Neural cell (in vitro differentiated cells): ENCODE measurements around the gene MDFIC2. TPM values are rescaled to one million over a fixed set of nuclear protein-coding genes. Genes with fewer than 3 reads are reported as not detected.

Experiments
- H2AFZ ChIP-seq: fragments of 200-600, 300-800 bp; sonication (generic), shearing (Covaris generic); 2 replicates; pipeline ENCODE4 v1.6.0; 2014; ENCODE audit warnings: low read depth, mild to moderate bottlenecking, antibody characterized with exemption, low read length, moderate library complexity
- H3F3A ChIP-seq: fragments of 200-600 bp; shearing (Covaris generic); 2 replicates; pipeline ENCODE4 v1.6.1; 2016; ENCODE audit warnings: mild to moderate bottlenecking, moderate library complexity, mixed read lengths, antibody characterized with exemption, low read length; ENCODE audit not compliant: insufficient read depth, poor library complexity, severe bottlenecking
- H3K27ac ChIP-seq: fragments of 200-600, 300-800 bp; sonication (generic), shearing (Covaris generic); 2 replicates; pipeline ENCODE4 v1.5.1; 2014; ENCODE audit warnings: mild to moderate bottlenecking, low read length, moderate library complexity
- H3K27me3 ChIP-seq: fragments of 300-800, 200-600 bp; sonication (generic), shearing (Covaris generic); 2 replicates; pipeline ENCODE4 v1.6.0; 2014; ENCODE audit warnings: mild to moderate bottlenecking, low read depth, low read length, moderate library complexity; ENCODE audit not compliant: insufficient read depth
- H3K36me3 ChIP-seq: fragments of 300-800, 200-600 bp; sonication (generic), shearing (Covaris generic); 2 replicates; pipeline ENCODE4 v1.5.1; 2014; ENCODE audit warnings: mild to moderate bottlenecking, antibody characterized with exemption, low read length, moderate library complexity; ENCODE audit not compliant: insufficient read depth
- H3K4me2 ChIP-seq: fragments of 300-800, 200-600 bp; sonication (generic), shearing (Covaris generic); 2 replicates; pipeline ENCODE4 v1.6.0; 2014; ENCODE audit warnings: mild to moderate bottlenecking, low read length
- H3K4me3 ChIP-seq: fragments of 300-800, 200-600 bp; sonication (generic), shearing (Covaris generic); 2 replicates; pipeline ENCODE4 v1.5.1; 2014; ENCODE audit warnings: mild to moderate bottlenecking, low read length, moderate library complexity
- H3K79me2 ChIP-seq: fragments of 200-600 bp; shearing (Covaris generic); replicated peaks from 2 replicates; pipeline ENCODE4 v1.6.0; 2014; ENCODE audit warnings: mild to moderate bottlenecking, low read length, moderate library complexity; ENCODE audit not compliant: insufficient read depth
- H3K9ac ChIP-seq: fragments of 300-800, 200-600 bp; sonication (generic), shearing (Covaris generic); 2 replicates; pipeline ENCODE4 v1.6.1; 2016; ENCODE audit warnings: mild to moderate bottlenecking, low read length, mixed read lengths
- H3K9me2 ChIP-seq: fragments of 200-600 bp; shearing (Covaris generic); 2 replicates; pipeline ENCODE4 v1.6.1; 2016; ENCODE audit warnings: mild to moderate bottlenecking, low read length, mixed read lengths; ENCODE audit not compliant: insufficient read depth
- H3K9me3 ChIP-seq: fragments of 200-600, 300-800 bp; sonication (generic), shearing (Covaris generic); 2 replicates; pipeline ENCODE4 v1.6.1; 2016; ENCODE audit warnings: mild to moderate bottlenecking, mixed run types, low read length, moderate library complexity, mixed read lengths
- H4K20me1 ChIP-seq: fragments of 200-600 bp; shearing (Covaris generic); 2 replicates; pipeline ENCODE4 v1.6.1; 2016; ENCODE audit warnings: mild to moderate bottlenecking, mixed run types; ENCODE audit not compliant: insufficient read depth
- CTCF ChIP-seq: fragments of 450-650 bp; IDR thresholded peaks from 2 replicates; pipeline ENCODE4 v1.5.1; 2014; ENCODE audit warnings: antibody characterized with exemption, mild to moderate bottlenecking, moderate library complexity; ENCODE audit not compliant: poor library complexity, severe bottlenecking
- EP300 ChIP-seq: fragments of 450-650 bp; conservative IDR thresholded peaks from 2 replicates; pipeline ENCODE4 v1.6.1; 2014; ENCODE audit warnings: antibody characterized with exemption, mild to moderate bottlenecking, moderate library complexity; ENCODE audit not compliant: poor library complexity, severe bottlenecking
- EZH2 ChIP-seq: fragments of 200-600, 300-800 bp; shearing (Covaris generic), sonication (generic); IDR thresholded peaks from 2 replicates; pipeline ENCODE4 v1.6.1; 2014; ENCODE audit warnings: antibody characterized with exemption, low read length, borderline replicate concordance, mild to moderate bottlenecking; ENCODE audit not compliant: insufficient read depth, poor library complexity, severe bottlenecking
- MXI1 ChIP-seq: fragments of 450-650 bp; conservative IDR thresholded peaks from 2 replicates; pipeline ENCODE4 v1.6.1; 2014; ENCODE audit warnings: antibody characterized with exemption, mild to moderate bottlenecking; ENCODE audit not compliant: poor library complexity, severe bottlenecking
- POLR2AphosphoS5 ChIP-seq: IDR thresholded peaks from 2 replicates; pipeline ENCODE4 v1.6.1; 2012
- RAD21 ChIP-seq: fragments of 450-650 bp; conservative IDR thresholded peaks from 2 replicates; pipeline ENCODE4 v1.6.1; 2014; ENCODE audit warnings: antibody characterized with exemption, mild to moderate bottlenecking, moderate library complexity
- REST ChIP-seq: IDR thresholded peaks from 2 replicates; pipeline ENCODE4 v1.6.1; 2012; ENCODE audit warnings: borderline replicate concordance
- SMC3 ChIP-seq: fragments of 450-650 bp; conservative IDR thresholded peaks from 2 replicates; pipeline ENCODE4 v1.6.1; 2014; ENCODE audit warnings: antibody characterized with exemption, mild to moderate bottlenecking, moderate library complexity; ENCODE audit not compliant: poor library complexity
- TAF1 ChIP-seq: IDR thresholded peaks from 2 replicates; pipeline ENCODE4 v1.6.1; 2012; ENCODE audit warnings: low read depth
- polyA minus RNA-seq: library from RNA; depleted of rRNA, polyadenylated mRNA; stranded (reverse); fragments of >200 nt; gene quantifications from 2 replicates; pipeline ENCODE4 v1.2.3, GENCODE V29; 2014
- polyA plus RNA-seq: library from polyadenylated mRNA; depleted of rRNA; stranded (reverse); fragments of >200 nt; gene quantifications from 2 replicates; pipeline ENCODE4 v1.2.3, GENCODE V29; 2014

Gene MDFIC2
- polyA plus RNA-seq (not detected in 2 replicates), polyA minus RNA-seq (not detected in 2 replicates)

GRCh38 chr3:70312336-70312735 lies at the start of gene MDFIC2:
TSS of gene MDFIC2 (minus strand) at chr3:70312638. CDS start at chr3:70311973, 665 bp downstream.
- Histone ChIP-seq H3K9ac (no peak within 1 kb of the TSS), H3K79me2 (no peaks in the 10 kb centered on the region), H3K4me3 (no peak within 1 kb of the TSS), H3K27me3 (no peaks in the 10 kb centered on the region), H3K27ac (no peak within 1 kb of the TSS), H3K36me3 (no peaks in the 10 kb centered on the region), H3K4me2 (no peak within 1 kb of the TSS), H3K9me3 (no peaks in the 10 kb centered on the region), H3K9me2 (no peaks in the 10 kb centered on the region), H3F3A (no peaks in the 10 kb centered on the region), H2AFZ (no peak within 1 kb of the TSS), H4K20me1 (no peaks in the 10 kb centered on the region)
- TF ChIP-seq CTCF (no peak), POLR2AphosphoS5 (no peak), REST (no peak), TAF1 (no peak), RAD21 (no peak), SMC3 (no peak), MXI1 (no peak), EZH2 (no peak), EP300 (no peak)

GRCh38 chr3:70360979-70361760 lies 48.7 kb upstream of the MDFIC2 start:
- TF ChIP-seq RAD21 (no peak), EP300 (peak; percentile 35), CTCF (no peak), MXI1 (no peak), EZH2 (no peak)
- H3K9ac ChIP-seq = no peak overlapping the region
- H3K9me3 ChIP-seq = peaks cover 13% of the 10 kb centered on the region
- peak overlapping the region; percentile 43 for H3K27ac ChIP-seq
- peak overlapping the region; percentile 17 for H2AFZ ChIP-seq
- H3K79me2 ChIP-seq = no peaks in the 10 kb centered on the region
- H3K4me3 ChIP-seq = peak overlapping the region; percentile 40
- H3K9me2 ChIP-seq = no peaks in the 10 kb centered on the region
- no peaks in the 10 kb centered on the region for H3K27me3 ChIP-seq
- no peaks in the 10 kb centered on the region for H3F3A ChIP-seq
- H4K20me1 ChIP-seq = no peaks in the 10 kb centered on the region
- H3K4me2 ChIP-seq = peak overlapping the region; percentile 25
- H3K36me3 ChIP-seq = no peaks in the 10 kb centered on the region
